GM18858 (cell line): ENCODE measurements around the gene MZT2B.
"Not testable (repeated sequence)": the region's sequence is repeated elsewhere in the genome, so short reads cannot be mapped to it uniquely, and the experiment has no call there.

Experiments
- ATAC-seq: cut with Tn5 transposase; IDR thresholded peaks from one replicate; pipeline ENCODE4 v1.9.1; 2021; ENCODE audit not compliant: unreplicated experiment

Gene MZT2B

DNA sequence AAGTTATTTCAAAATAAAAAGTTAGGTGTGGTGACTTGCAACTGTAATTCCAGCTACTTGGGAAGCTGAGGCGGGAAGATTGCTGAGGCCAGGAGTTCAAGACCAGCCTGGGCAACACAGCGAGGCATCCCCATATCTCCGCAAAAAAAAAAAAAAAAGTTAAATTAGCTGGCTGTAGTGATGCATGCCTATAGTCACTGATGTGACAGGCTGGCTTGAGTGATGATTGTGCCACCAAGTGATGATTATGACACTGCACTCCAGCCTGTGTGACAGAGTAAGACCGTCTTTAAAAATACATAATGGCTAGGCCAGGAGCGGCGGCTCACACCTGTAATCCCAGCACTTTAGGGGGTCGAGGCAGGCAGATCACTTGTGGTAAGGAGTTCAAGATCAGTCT, 12.2 kb upstream of the MZT2B start:
- no peak for ATAC-seq

DNA sequence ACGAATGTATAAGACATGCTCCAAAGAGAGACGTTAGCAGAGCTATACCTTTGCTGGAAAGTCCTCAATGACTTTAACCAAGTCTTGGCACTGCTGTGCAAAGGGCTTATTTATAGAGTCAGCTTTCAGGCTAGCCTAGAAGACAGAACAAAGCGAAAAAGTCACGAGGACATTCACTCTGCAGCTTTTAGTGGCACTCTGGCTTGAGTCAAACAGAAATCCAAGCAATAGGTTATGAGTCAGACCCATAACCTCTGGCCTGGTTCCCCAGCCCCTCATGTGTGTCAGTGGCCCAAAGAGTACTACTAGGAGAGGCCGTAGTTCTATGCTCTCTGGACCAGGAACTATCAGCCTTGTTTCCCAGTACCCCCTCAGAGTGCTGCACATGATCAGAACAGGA, 7.2 kb upstream of the MZT2B start:
- peak; percentile 63 for ATAC-seq

GRCh38 chr2:130180404-130181324, 1.4 kb upstream of the MZT2B start:
- ATAC-seq, result not testable (repeated sequence)

- peak; percentile 59 for ATAC-seq
Measured at GRCh38 chr2:130181325-130181879, 660 bp upstream of the MZT2B start, which contains the start of gene SMPD4. SMPD4 (minus strand) TSS chr2:130181602; CDS start chr2:130176592, 5,010 bp downstream.

- peak; percentile 8 for ATAC-seq
Measured at GRCh38 chr2:130182826-130183511, 907 bp downstream of the MZT2B start.

- ATAC-seq, result no peak
Measured at GRCh38 chr2:130183512-130184373, 1.7 kb downstream of the MZT2B start.

DNA sequence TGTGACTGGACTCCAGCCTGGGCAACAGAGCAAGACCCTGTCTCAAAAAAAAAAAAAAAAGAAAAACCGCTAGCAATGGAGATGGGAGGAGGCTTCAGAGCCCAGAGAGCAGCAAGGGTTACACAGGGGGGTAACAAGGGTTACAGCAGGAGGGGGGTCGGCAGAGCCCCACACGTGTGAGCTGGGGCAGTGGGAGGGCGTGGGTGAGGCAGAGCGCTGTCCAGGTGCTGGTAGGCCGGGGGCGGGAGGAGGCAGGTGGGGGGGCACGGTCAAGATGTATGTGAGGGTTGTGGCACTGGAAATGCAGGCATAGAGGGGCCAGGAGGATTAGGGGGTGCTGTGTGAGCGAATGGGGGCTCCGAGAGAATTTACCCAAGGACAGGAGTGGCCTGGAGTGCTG, 3.4 kb downstream of the MZT2B start:
- no peak for ATAC-seq

DNA sequence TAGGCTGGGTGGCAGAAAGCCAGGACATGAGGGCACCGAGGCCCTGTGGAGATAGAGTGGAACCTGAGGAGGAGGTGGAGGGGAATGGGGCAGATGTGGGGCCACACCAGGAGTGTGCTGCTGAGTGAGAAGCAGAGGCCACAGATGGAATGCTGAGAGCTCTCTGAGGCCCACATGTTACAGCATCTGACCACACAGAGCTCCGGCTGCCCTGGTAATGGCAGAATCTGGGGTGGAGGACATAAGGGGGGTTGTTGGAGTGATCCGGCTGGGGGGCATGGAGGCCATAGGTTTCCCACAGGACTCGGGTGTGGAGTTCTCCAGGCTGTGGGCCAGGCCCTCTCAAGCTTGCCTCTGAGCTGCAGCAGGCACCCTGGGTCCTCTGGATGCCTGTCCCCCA, 3.8 kb downstream of the MZT2B start:
- no peak for ATAC-seq

GRCh38 chr2:130186391-130186790, 4.3 kb downstream of the MZT2B start:
- no peak for ATAC-seq

- no peak for ATAC-seq
Measured at GRCh38 chr2:130187268-130187667, 5.2 kb downstream of the MZT2B start.

DNA sequence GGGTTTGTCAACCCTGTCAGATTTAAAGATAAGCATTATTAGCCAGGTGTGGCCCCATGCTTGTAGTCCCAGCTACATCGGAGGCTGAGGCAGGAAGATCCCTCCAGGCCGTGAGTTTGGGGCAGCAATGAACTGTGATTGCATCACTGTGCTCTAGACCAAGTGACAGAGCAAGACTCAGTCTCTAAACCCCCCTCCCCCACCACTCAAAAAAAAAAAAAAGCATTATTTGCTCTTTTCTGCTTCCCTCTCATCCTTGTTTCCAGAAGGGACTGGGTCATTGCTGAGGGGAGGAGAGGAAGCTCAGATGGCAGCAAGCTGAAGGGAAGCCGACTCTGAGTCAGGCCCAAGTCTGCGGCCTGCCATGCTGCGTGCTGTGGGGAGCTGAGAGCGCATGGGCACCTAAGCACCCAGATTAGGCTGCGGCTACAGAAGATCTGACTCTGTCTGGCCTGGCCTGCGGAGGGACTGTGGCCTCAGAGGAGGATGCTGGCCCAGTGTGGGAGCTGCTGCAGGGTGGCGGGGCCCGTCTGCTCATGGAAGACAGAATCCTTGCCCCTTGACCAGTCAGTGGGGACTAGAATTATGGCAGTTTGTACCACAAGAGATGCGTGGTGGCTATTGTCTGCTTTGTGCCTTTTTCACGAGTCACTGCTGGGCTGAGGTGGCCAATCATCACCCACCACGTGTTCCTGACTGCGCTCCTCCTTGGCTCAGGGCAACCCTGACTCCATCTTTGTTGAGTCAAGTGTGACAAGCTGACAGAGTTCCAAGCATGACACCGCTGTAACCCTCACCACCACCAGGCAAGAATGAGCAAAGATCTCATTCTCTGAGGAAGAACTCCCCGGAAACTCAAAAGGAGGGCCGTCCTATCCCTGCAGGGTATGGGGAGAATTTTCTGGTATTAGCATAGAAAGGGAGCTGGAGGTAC, 6.1 kb downstream of the MZT2B start:
- ATAC-seq, result not testable (repeated sequence)

- not testable (repeated sequence) for ATAC-seq
Measured at GRCh38 chr2:130188958-130189357, 6.9 kb downstream of the MZT2B start.

GRCh38 chr2:130190237-130190636, 8.2 kb downstream of the MZT2B start:
- ATAC-seq, result no peak

- not testable (repeated sequence) for ATAC-seq
Measured at GRCh38 chr2:130191319-130191718, 9.3 kb downstream of the MZT2B start.

DNA sequence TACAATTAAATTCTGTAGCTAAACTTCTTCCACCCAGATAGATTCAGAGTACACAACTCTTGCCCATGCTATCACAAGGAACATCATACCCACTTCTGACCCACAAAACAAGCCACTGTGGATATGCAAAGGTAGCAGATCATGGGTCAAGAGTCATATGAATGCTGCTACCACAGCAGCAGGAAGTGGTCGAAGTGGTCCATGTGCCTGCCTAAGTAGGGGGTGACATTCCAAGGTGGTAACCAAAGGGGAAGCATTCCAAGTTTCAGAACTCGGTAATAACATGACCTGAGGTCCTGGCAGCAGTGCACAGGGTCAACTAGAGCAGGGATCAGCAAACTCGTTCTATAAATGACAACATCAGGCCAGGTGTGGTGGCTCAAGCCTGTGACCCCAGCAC, 10.4 kb downstream of the MZT2B start:
- not testable (repeated sequence) for ATAC-seq

- not testable (repeated sequence) for ATAC-seq
Measured at GRCh38 chr2:130193824-130194223, 11.8 kb downstream of the MZT2B start.

- ATAC-seq, result not testable (repeated sequence)
Measured at GRCh38 chr2:130195089-130195635, 13.1 kb downstream of the MZT2B start.

DNA sequence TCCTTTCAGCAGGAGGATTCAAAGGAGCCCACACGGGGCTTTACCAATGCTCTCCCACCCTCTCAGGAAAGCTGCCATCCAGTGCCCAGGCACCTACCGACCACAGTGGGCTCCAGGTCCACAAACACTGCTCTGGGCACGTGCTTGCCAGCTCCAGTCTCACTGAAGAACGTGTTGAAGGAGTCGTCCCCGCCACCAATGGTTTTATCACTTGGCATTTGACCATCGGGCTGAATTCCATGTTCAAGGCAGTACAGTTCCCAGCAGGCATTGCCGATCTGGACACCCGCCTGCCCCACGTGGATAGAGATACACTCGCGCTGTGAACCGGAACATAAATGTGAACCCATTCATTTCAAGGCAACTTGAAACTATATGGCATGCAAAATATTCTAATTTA, 14.0 kb downstream of the MZT2B start:
- ATAC-seq, result not testable (repeated sequence)

GRCh38 chr2:130198343-130198742, 16.3 kb downstream of the MZT2B start, which contains the start of gene TUBA3E:
TUBA3E (minus strand) TSS chr2:130198439; CDS start chr2:130198360, 79 bp downstream.
- no peak for ATAC-seq
